Bronchial epithelial cell (primary cell): Measurements from ENCODE around the gene NRDC. TPM values are rescaled to one million over a fixed set of nuclear protein-coding genes. Genes with fewer than 3 reads are reported as not detected.

Source experiments
- DNase-seq: peaks from one replicate; pipeline ENCODE4 v3.0.0-alpha.2; 2010; ENCODE audit warnings: low read depth
- FAIRE-seq: peaks from 2 replicates; lab custom pipeline; 2011; peaks lifted over from hg19 to GRCh38; lab: Jason Lieb, UNC
- H3K27me3 ChIP-seq: 2 replicates; pipeline ENCODE4 v1.5.1; 2011; ENCODE audit warnings: low read length; ENCODE audit not compliant: control insufficient read depth, insufficient read depth
- H3K36me3 ChIP-seq: 2 replicates; pipeline ENCODE4 v1.5.1; 2011; ENCODE audit warnings: low read length; ENCODE audit not compliant: control insufficient read depth, insufficient read depth
- H3K4me3 ChIP-seq: 2 replicates; pipeline ENCODE4 v1.5.1; 2011; ENCODE audit warnings: mild to moderate bottlenecking, low read depth, low read length, control low read depth
- total RNA-seq: library from RNA; depleted of rRNA; stranded (reverse); fragments of >200 nt; gene quantifications from 2 replicates; pipeline ENCODE4 v1.2.1, GENCODE V29; 2014
- TF ChIP-seq, protein P1 (sequence below): IDR thresholded peaks from 2 replicates; pipeline ENCODE4 v1.5.1; 2011; ENCODE audit warnings: mild to moderate bottlenecking, moderate library complexity, low read length, control low read depth, inconsistent platforms; ENCODE audit not compliant: insufficient read depth, severe bottlenecking

Gene NRDC
- total RNA-seq, 1 donor from 2014 or later, result 67.4 TPM

GRCh38 chr1:51847294-51847920 is 31.1 kb downstream of the NRDC start:
- no peaks in the 10 kb centered on the region for H3K27me3 ChIP-seq
- TF ChIP-seq, protein P1, sequence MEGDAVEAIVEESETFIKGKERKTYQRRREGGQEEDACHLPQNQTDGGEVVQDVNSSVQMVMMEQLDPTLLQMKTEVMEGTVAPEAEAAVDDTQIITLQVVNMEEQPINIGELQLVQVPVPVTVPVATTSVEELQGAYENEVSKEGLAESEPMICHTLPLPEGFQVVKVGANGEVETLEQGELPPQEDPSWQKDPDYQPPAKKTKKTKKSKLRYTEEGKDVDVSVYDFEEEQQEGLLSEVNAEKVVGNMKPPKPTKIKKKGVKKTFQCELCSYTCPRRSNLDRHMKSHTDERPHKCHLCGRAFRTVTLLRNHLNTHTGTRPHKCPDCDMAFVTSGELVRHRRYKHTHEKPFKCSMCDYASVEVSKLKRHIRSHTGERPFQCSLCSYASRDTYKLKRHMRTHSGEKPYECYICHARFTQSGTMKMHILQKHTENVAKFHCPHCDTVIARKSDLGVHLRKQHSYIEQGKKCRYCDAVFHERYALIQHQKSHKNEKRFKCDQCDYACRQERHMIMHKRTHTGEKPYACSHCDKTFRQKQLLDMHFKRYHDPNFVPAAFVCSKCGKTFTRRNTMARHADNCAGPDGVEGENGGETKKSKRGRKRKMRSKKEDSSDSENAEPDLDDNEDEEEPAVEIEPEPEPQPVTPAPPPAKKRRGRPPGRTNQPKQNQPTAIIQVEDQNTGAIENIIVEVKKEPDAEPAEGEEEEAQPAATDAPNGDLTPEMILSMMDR, result no peak
- FAIRE-seq (no peak), DNase-seq (no peak)
- no peaks in the 10 kb centered on the region for H3K36me3 ChIP-seq
- no peak overlapping the region for H3K4me3 ChIP-seq

DNA sequence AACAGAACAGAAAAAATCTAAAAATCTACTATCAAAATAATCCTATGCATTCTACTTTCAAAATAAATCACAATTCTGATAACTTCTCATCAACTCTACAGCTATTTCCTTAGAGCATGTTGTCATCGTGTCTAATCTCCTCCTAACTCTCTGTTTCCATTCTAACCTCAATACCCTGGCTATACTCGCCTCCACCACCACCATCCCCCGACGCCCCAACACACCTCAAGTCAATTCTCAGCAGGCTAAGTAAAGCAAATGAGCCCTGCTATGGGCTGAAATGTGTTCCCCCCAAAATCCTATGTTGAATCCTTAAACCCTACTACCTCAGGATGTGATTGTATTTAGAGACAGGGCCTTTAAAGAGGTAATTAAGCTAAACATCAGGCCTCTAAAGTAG is 34.6 kb downstream of the NRDC start:
- DNase-seq, result no peak

GRCh38 chr1:51842261-51842660 is 36.3 kb downstream of the NRDC start:
- TF ChIP-seq, protein P1, result no peak
- FAIRE-seq (no peak), DNase-seq (no peak)
- no peaks in the 10 kb centered on the region for H3K36me3 ChIP-seq
- H3K27me3 ChIP-seq, result no peaks in the 10 kb centered on the region
- no peak overlapping the region for H3K4me3 ChIP-seq

More for the DNA sequence above, 34.6 kb downstream of the NRDC start:
- Histone ChIP-seq H3K4me3 (no peak overlapping the region), H3K27me3 (no peaks in the 10 kb centered on the region), H3K36me3 (no peaks in the 10 kb centered on the region)
- TF ChIP-seq, protein P1, result no peak
- no peak for FAIRE-seq

GRCh38 chr1:51840743-51841461 is 37.6 kb downstream of the NRDC start:
- no peaks in the 10 kb centered on the region for H3K27me3 ChIP-seq
- H3K4me3 ChIP-seq, result no peak overlapping the region
- H3K36me3 ChIP-seq, result no peaks in the 10 kb centered on the region
- DNase-seq (no peak), FAIRE-seq (no peak)
- TF ChIP-seq, protein P1, result no peak

DNA sequence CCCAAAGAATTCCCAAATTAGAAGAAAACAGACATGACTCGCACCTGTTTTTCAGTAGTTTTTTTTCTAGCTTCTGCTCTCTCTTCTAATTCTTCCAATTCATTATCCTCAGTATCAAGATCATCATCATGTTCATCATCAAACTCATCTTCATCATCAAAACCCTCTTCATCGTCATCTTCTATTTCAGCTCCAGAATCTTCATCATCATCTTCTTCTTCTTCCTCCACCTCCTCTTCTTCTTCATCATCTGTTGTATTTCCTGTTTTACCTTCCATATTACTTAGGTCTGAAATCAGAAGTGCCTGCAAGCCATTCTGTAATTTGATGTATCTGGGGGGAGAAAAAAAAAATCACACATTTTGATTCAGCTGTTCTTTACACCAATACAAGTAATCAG is 38.3 kb downstream of the NRDC start:
- DNase-seq (no peak), FAIRE-seq (no peak)
- Histone ChIP-seq H3K4me3 (no peak overlapping the region), H3K27me3 (no peaks in the 10 kb centered on the region), H3K36me3 (no peaks in the 10 kb centered on the region)
- TF ChIP-seq, protein P1, result no peak

DNA sequence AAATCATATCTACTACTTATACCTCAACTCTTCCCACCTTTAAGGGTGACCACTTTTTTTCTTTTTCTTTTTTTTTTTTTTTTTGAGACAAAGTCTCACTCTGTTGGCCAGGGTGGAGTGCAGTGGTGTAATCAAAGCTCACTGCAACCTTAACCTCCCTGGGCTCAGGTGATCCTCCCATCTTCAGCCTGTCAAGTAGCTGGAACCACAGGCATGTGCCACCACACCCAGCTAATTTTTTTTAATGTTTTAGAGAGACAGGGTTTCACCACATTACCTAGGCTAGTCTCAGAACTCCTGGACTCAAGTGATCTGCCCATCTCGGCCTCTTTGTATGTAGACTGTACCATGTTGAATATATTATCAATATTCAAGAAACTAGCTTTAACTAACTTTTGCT is 39.4 kb downstream of the NRDC start:
- Histone ChIP-seq H3K27me3 (no peaks in the 10 kb centered on the region), H3K36me3 (no peaks in the 10 kb centered on the region), H3K4me3 (no peak overlapping the region)
- TF ChIP-seq, protein P1, result no peak
- no peak for FAIRE-seq
- peak; percentile 18 for DNase-seq
